HepG2 (cell line): Measurements from ENCODE around the gene FAM118B. TPM values are rescaled to one million over a fixed set of nuclear protein-coding genes. Genes with fewer than 3 reads are reported as not detected.
A peak's percentile ranks its signal among the peaks of the same experiment; 100 is the strongest.

Experiments
- CENPX ChIP-seq: sonication (generic); formaldehyde crosslinking; IDR thresholded peaks from 2 replicates; pipeline ENCODE4 v1.9.0; 2021; ENCODE audit warnings: mild to moderate bottlenecking, missing genetic modification reagents, moderate library complexity
- CHD2 ChIP-seq: IDR thresholded peaks from 2 replicates; pipeline ENCODE4 v1.6.1; 2011; ENCODE audit warnings: low read depth, low read length, improper control_type of control experiment
- DBP ChIP-seq: sonication (generic); formaldehyde crosslinking; IDR thresholded peaks from 2 replicates; pipeline ENCODE4 v1.4.0; 2020; ENCODE audit warnings: missing genetic modification reagents; ENCODE audit errors: not compliant biosample characterization
- GATAD2A ChIP-seq: IDR thresholded peaks from 2 replicates; pipeline ENCODE4 v1.6.1; 2016
- HMGXB3 ChIP-seq: sonication (generic); formaldehyde crosslinking; IDR thresholded peaks from 2 replicates; pipeline ENCODE4 v1.4.0; 2020; ENCODE audit warnings: missing genetic modification reagents, borderline replicate concordance
- KLF9 ChIP-seq: IDR thresholded peaks from 2 replicates; pipeline ENCODE4 v1.6.1; 2016; ENCODE audit warnings: low read depth
- MTA3 ChIP-seq: sonication (generic); formaldehyde crosslinking; IDR thresholded peaks from 2 replicates; pipeline ENCODE4 v1.4.0; 2020; ENCODE audit warnings: missing genetic modification reagents
- NFIC ChIP-seq: IDR thresholded peaks from 2 replicates; pipeline ENCODE4 v1.6.1; 2012; ENCODE audit warnings: mild to moderate bottlenecking, low read length, inconsistent platforms
- ONECUT2 ChIP-seq: sonication (generic); formaldehyde crosslinking; IDR thresholded peaks from 2 replicates; pipeline ENCODE4 v1.4.0; 2020; ENCODE audit warnings: missing genetic modification reagents
- RNF2 ChIP-seq: fragments of 450-650 bp; conservative IDR thresholded peaks from 2 replicates; pipeline ENCODE4 v1.6.1; 2016; ENCODE audit warnings: low read depth
- TCF7 ChIP-seq: sonication (generic); IDR thresholded peaks from 2 replicates; pipeline ENCODE4 v1.6.1; 2016; ENCODE audit warnings: antibody characterized with exemption, low read depth
- ZNF142 ChIP-seq: sonication (generic); formaldehyde crosslinking; IDR thresholded peaks from 2 replicates; pipeline ENCODE4 v1.4.0; 2020; ENCODE audit warnings: missing genetic modification reagents
- ZNF460 ChIP-seq: sonication (generic); formaldehyde crosslinking; IDR thresholded peaks from 2 replicates; pipeline ENCODE4 v1.5.1; 2020; ENCODE audit warnings: missing genetic modification reagents, mild to moderate bottlenecking, borderline replicate concordance
- ZNF672 ChIP-seq: sonication (generic); formaldehyde crosslinking; IDR thresholded peaks from 2 replicates; pipeline ENCODE4 v1.8.1; 2022; ENCODE audit warnings: missing genetic modification reagents
- ZNF747 ChIP-seq: sonication (generic); formaldehyde crosslinking; IDR thresholded peaks from 2 replicates; pipeline ENCODE4 v1.8.1; 2023; ENCODE audit warnings: missing genetic modification reagents, mild to moderate bottlenecking, borderline replicate concordance
- ZNF83 ChIP-seq: sonication (generic); formaldehyde crosslinking; IDR thresholded peaks from 2 replicates; pipeline ENCODE4 v1.4.0; 2020; ENCODE audit warnings: missing genetic modification reagents, mild to moderate bottlenecking, borderline replicate concordance
- ZUFSP ChIP-seq: sonication (generic); formaldehyde crosslinking; IDR thresholded peaks from 2 replicates; pipeline ENCODE4 v1.9.0; 2021; ENCODE audit warnings: missing genetic modification reagents, mild to moderate bottlenecking, borderline replicate concordance
- polyA plus RNA-seq, 8 experiments: library from polyadenylated mRNA; depleted of rRNA in 3 of 8; stranded (reverse) in 7 of 8; unstranded in 1 of 8; fragments of >200 nt; fragmentation: Illumina TruSeq in 4 of 8; extraction: Trizol in 4 of 8; gene quantifications; 2 replicates each; pipeline versions ENCODE4 v1.2.1 to v1.2.3, GENCODE V29; 2011 to 2016; ENCODE audit warnings: low read depth in 4 of 8, missing spikeins in 1 of 8, mixed read lengths in 1 of 8; ENCODE audit not compliant: insufficient read depth in 1 of 8
- total RNA-seq, 5 experiments: library from RNA; depleted of rRNA; stranded (reverse); fragments of >200 nt; fragmentation: Illumina TruSeq; extraction: Trizol; gene quantifications; 2 replicates each; pipeline ENCODE4 v1.2.3, GENCODE V29; 2016; ENCODE audit warnings: low read depth in 1 of 5

Gene FAM118B
- total and polyA plus RNA-seq, 2 of the 13 experiments (the other 11 are each of a cell fraction or from before 2014, with no cell fraction given): 10.2 to 25.7 TPM

GRCh38 chr11:126211236-126212088 is at the start of gene FAM118B, which contains the start of gene RPUSD4 (continued):
- TF ChIP-seq HMGXB3 (CRISPR knock-in tag): no peak; the same call in 1 of the 2 replicates
- 0 out of 2 replicates have a peak, but pooled peaks have one; percentile 4 for TF ChIP-seq ONECUT2 (CRISPR knock-in tag)
- no peak for TF ChIP-seq RNF2
- TF ChIP-seq ZNF672 (CRISPR knock-in tag): no peak
- no peak for TF ChIP-seq MTA3 (CRISPR knock-in tag)
- no peak for TF ChIP-seq CHD2
- TF ChIP-seq ZUFSP (CRISPR knock-in tag): no peak
- TF ChIP-seq GATAD2A (CRISPR knock-in tag): peak; percentile 27; the same call in 1 of the 2 replicates
- TF ChIP-seq TCF7: no peak
- no peak for TF ChIP-seq ZNF460
- TF ChIP-seq ZNF83 (CRISPR knock-in tag): no peak
- no peak for TF ChIP-seq DBP (CRISPR knock-in tag)
- TF ChIP-seq ZNF747 (CRISPR knock-in tag): no peak
- no peak for TF ChIP-seq KLF9 (CRISPR knock-in tag)
- no peak for TF ChIP-seq NFIC
- TF ChIP-seq ZNF142 (CRISPR knock-in tag): no peak; the same call in 1 of the 2 replicates
- no peak for TF ChIP-seq CENPX (CRISPR knock-in tag)
